ENCODE results near the gene CASKIN2. TPM values are rescaled to one million over a fixed set of nuclear protein-coding genes. Genes with fewer than 3 reads are reported as not detected.

Gene CASKIN2
- total RNA-seq, 3 donors from 2014 or later, result 27.8 to 44.5 (median 33.8) TPM

DNA sequence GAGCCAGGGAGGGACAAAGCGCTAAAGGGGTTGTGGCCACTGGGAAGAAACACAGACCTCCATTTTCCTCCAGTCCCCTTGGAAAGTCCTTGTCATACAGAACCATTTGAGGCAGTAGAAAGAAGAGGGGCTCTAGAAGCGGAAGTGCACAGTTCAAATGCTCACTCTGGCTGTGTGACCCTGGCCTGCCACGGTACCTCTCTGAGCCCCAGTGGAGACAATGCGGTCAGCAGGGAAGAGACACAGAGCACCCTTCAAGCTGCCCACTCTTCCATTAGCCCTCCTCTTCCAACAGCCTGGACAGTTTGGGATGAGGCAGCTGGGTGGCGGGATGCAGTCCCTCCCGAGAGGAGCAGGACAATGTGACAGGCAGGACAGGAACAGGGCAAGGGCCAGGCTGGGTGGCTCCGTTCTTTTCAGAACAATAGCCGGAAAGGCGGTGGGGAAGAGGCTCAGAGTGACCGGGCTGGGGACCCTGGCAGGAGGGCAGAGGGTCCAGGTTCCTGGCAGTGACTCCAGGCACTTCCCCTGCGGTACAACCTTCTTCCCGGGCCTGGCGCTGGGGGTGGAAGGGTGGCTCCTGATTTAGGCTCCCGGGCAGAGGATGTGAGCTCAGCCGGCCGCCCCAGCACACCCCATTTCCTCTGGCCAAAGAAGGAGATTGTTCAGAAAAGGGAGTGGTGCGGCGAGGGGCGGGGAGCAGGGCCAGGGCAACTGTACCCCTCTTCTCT lies 5.6 kb downstream of the CASKIN2 start:
- Histone ChIP-seq H3K4me3 (no peak overlapping the region), H3K36me3 (ENCODE audit: low read depth) (no peaks in the 10 kb centered on the region), H3K4me1 (ENCODE audit: low read depth) (peaks cover 25% of the 10 kb centered on the region), H3K9me3 (no peaks in the 10 kb centered on the region)
- peak in 1 of 3 donors; percentile 45 for DNase-seq
- TF ChIP-seq, protein P1, sequence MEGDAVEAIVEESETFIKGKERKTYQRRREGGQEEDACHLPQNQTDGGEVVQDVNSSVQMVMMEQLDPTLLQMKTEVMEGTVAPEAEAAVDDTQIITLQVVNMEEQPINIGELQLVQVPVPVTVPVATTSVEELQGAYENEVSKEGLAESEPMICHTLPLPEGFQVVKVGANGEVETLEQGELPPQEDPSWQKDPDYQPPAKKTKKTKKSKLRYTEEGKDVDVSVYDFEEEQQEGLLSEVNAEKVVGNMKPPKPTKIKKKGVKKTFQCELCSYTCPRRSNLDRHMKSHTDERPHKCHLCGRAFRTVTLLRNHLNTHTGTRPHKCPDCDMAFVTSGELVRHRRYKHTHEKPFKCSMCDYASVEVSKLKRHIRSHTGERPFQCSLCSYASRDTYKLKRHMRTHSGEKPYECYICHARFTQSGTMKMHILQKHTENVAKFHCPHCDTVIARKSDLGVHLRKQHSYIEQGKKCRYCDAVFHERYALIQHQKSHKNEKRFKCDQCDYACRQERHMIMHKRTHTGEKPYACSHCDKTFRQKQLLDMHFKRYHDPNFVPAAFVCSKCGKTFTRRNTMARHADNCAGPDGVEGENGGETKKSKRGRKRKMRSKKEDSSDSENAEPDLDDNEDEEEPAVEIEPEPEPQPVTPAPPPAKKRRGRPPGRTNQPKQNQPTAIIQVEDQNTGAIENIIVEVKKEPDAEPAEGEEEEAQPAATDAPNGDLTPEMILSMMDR (IDR thresholded peaks at IDR 0.05), result no peak
- intact Hi-C loops (cut with DNase I, micrococcal nuclease), result loop anchor here in 1 of 2 donors (10.0 kb wide), 1 partner anchor 85 kb away; no protein-coding TSS in a partner anchor
- ATAC-seq, result no peak

DNA sequence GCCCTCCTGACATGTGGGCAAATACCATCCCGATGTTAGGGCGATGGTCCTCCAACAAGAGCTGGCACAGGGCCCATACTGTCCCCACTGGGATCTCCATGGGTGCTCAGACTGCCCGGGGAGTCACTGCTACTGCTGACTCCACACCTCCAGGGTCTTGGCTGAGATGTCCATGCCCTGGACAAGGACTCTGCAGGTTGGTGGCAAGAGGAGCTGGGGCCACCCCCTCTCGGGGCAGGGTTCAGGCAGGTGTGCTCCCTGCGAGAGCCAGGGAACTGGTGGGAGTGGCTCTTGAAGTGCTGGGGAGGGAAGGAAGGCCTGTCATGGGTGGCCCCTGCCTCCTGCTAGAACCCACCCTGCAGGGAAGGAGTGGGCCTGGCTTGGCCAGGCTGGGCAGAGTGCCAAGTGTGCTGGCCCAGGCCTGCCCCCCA lies 6.4 kb downstream of the CASKIN2 start:
- Histone ChIP-seq H3K36me3 (ENCODE audit: low read depth) (no peaks in the 10 kb centered on the region), H3K9me3 (no peaks in the 10 kb centered on the region), H3K4me1 (ENCODE audit: low read depth) (peaks cover 17% of the 10 kb centered on the region), H3K4me3 (no peak overlapping the region)
- DNase-seq, result peak in 1 of 3 donors; percentile 40
- ATAC-seq, result peak; percentile 10
- intact Hi-C loops (cut with DNase I, micrococcal nuclease), result no loop called here
- TF ChIP-seq, protein P1 (IDR thresholded peaks at IDR 0.05), result no peak

DNA sequence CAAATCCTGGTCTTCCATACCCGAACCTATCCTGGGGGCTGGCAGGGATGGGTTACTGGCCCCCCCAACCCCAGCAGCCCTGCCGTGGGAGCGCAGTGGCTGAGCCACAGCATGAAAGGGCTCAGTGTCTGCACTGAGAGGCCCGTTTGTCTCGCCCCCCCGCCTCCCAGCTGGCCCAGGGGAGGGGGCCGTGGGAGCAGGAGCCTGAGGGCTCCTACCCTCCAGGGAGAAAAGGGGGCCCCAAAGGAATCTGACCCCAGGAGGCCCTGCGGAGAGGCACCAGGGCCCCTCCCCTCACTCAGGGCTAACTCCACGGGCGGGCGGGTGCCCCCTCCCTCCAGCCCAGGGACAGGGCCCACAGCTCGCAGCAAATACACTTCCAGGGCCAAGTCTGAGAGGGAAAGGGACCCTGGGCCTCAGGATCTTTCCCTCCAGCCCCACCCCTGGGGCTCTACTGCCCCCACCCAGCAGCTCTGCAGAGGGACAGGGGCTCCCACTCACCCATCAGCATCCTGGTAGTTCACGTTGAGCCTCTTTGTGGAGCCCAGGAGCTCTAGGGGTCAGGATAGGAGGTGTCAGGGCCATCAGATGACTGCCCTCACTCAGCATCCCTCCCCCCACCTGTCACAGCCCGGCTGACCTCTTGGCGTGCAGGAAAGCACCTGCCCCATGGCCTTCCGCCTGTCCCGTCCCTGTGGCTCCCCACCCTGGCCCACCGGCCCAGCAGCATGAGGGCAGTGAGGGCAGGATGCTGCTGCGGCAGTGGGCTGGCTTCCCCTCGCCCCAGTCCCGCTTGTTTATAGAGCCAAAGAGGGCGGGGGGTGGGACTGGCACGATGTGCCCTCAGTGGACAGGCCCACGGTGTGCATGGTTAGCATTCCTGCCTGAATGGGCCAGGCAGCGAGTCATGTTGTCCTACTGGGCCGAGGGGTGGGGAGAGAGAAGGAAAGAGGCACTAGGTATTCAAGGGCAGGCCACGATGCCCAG lies 7.3 kb downstream of the CASKIN2 start:
- Histone ChIP-seq H3K4me3 (no peak overlapping the region), H3K36me3 (ENCODE audit: low read depth) (no peaks in the 10 kb centered on the region), H3K4me1 (ENCODE audit: low read depth) (peaks cover 10% of the 10 kb centered on the region), H3K9me3 (no peaks in the 10 kb centered on the region)
- intact Hi-C loops (cut with DNase I, micrococcal nuclease), result no loop called here
- ATAC-seq (no peak), DNase-seq (peak in 1 of 3 donors; percentile 32)
- TF ChIP-seq, protein P1 (IDR thresholded peaks at IDR 0.05), result no peak

DNA sequence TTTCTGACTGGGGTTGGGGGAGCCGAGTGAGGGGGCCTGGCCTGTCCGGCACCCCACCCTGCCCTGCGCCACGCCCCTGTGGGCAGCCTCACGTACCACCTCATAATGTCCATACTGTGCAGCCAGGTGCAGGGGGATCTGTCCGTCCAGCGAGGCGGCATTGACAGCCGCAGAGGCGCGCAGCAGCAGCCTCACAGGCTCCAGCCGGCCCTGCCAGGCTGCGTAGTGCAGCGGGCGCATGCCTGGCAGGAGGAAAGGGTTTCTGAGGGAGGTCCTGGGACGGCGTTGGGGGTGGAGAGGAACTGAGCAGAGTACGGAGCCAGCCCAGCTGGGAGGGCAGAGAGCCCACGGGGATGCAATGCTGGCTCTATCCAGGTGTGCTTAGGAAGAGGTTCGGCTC lies 8.4 kb downstream of the CASKIN2 start:
- Histone ChIP-seq H3K4me1 (ENCODE audit: low read depth) (peaks cover 8% of the 10 kb centered on the region), H3K36me3 (ENCODE audit: low read depth) (no peaks in the 10 kb centered on the region), H3K9me3 (no peaks in the 10 kb centered on the region), H3K4me3 (no peak overlapping the region)
- ATAC-seq (no peak), DNase-seq (peak in 1 of 3 donors; percentile 27)
- intact Hi-C loops (cut with DNase I, micrococcal nuclease), result no loop called here
- TF ChIP-seq, protein P1 (IDR thresholded peaks at IDR 0.05), result no peak

DNA sequence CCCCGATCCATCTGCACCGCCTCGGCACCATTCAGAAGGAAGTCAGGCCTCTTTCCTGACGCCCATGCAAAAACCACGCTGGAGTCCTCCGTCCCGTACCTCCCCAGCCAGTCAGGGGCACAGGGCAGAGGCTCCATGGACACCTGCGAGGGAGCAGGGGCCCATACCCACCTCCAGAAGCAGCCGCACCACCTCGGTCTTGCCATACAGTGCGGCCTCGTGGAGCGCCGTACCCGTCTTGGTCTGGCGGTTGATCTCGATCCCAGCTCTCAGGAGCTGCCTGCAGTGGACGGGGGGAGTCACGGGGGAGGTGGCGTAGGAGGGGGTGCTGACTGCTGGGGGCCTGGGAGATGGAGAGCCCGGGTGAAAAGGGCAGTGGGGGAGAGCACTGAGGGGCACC lies 9.2 kb downstream of the CASKIN2 start:
- DNase-seq (no peak), ATAC-seq (no peak)
- TF ChIP-seq, protein P1 (IDR thresholded peaks at IDR 0.05), result no peak
- H3K36me3 ChIP-seq (ENCODE audit: low read depth), result no peaks in the 10 kb centered on the region
- no peaks in the 10 kb centered on the region for H3K9me3 ChIP-seq
- intact Hi-C loops (cut with DNase I, micrococcal nuclease), result no loop called here
- peaks cover 5% of the 10 kb centered on the region for H3K4me1 ChIP-seq (ENCODE audit: low read depth)
- H3K4me3 ChIP-seq, result no peak overlapping the region
